CD14-positive monocyte (primary cell): Measurements from ENCODE around the gene IRAK3. TPM values are rescaled to one million over a fixed set of nuclear protein-coding genes. Genes with fewer than 3 reads are reported as not detected.
A peak's percentile ranks its signal among the peaks of the same experiment; 100 is the strongest.

ENCODE experiments used
- DNase-seq, 3 donors: peaks; one replicate each; pipeline ENCODE4 v3.0.0-alpha.2; 2011 to 2022
- H2AFZ ChIP-seq: 2 replicates; pipeline ENCODE4 v1.6.0; 2012; ENCODE audit warnings: mild to moderate bottlenecking, low read depth, low read length, inconsistent platforms; ENCODE audit not compliant: insufficient read depth, poor library complexity, severe bottlenecking
- H3K27ac ChIP-seq, 2 donors: 1 replicate in 1 of 2; 2 replicates in 1 of 2; pipeline ENCODE4 v1.5.1; 2012 to 2013; ENCODE audit warnings: low read length in 2 of 2, control low read depth in 1 of 2, inconsistent platforms in 1 of 2, low read depth in 1 of 2, mild to moderate bottlenecking in 1 of 2
- H3K27me3 ChIP-seq, 2 donors: one replicate each; pipeline versions ENCODE4 v1.6.0 to v1.6.1; 2011 to 2013; ENCODE audit warnings: low read length in 2 of 2; ENCODE audit not compliant: control insufficient read depth in 2 of 2, insufficient read depth in 2 of 2
- H3K36me3 ChIP-seq, 2 donors: replicated peaks in 1 of 2; 1 replicate in 1 of 2; 2 replicates in 1 of 2; pipeline versions ENCODE4 v1.5.1 to v1.6.1; 2012 to 2013; ENCODE audit warnings: low read length in 2 of 2, control low read depth in 1 of 2, inconsistent platforms in 1 of 2, mild to moderate bottlenecking in 1 of 2; ENCODE audit not compliant: insufficient read depth in 2 of 2, control insufficient read depth in 1 of 2
- H3K4me1 ChIP-seq, 2 donors: 1 replicate in 1 of 2; 2 replicates in 1 of 2; pipeline versions ENCODE4 v1.5.1 to v1.6.1; 2012 to 2013; ENCODE audit warnings: low read length in 2 of 2, control low read depth in 1 of 2, inconsistent platforms in 1 of 2, mild to moderate bottlenecking in 1 of 2, moderate library complexity in 1 of 2; ENCODE audit not compliant: insufficient read depth in 2 of 2, control insufficient read depth in 1 of 2
- H3K4me2 ChIP-seq: replicated peaks from 2 replicates; pipeline ENCODE3; 2012; ENCODE audit warnings: low read length, moderate library complexity, mild to moderate bottlenecking; ENCODE audit not compliant: poor library complexity, severe bottlenecking; ENCODE audit errors: extremely low read depth
- H3K4me3 ChIP-seq, 3 experiments: fragments of 200-600 bp in 1 of 3; sonication (generic) in 1 of 3; replicated peaks in 1 of 3; 1 replicate in 2 of 3; 2 replicates in 1 of 3; pipeline ENCODE4 v1.5.1; 2011 to 2013; ENCODE audit warnings: low read length in 3 of 3, mild to moderate bottlenecking in 3 of 3, control low read depth in 2 of 3, low read depth in 2 of 3, inconsistent platforms in 1 of 3, moderate library complexity in 1 of 3
- H3K79me2 ChIP-seq: 2 replicates; pipeline ENCODE4 v1.6.0; 2012; ENCODE audit warnings: mild to moderate bottlenecking, control low read depth, inconsistent platforms, low read length, moderate library complexity; ENCODE audit not compliant: insufficient read depth
- H3K9ac ChIP-seq: 2 replicates; pipeline ENCODE4 v1.6.0; 2017; ENCODE audit warnings: low read length, mild to moderate bottlenecking; ENCODE audit not compliant: insufficient read depth, poor library complexity, severe bottlenecking
- H3K9me3 ChIP-seq, 2 donors: replicated peaks in 1 of 2; 1 replicate in 1 of 2; 2 replicates in 1 of 2; pipeline versions ENCODE4 v1.5.1 to v1.6.1; 2012 to 2013; ENCODE audit warnings: low read length in 2 of 2, control low read depth in 1 of 2; ENCODE audit not compliant: control insufficient read depth in 1 of 2, insufficient read depth in 1 of 2
- H4K20me1 ChIP-seq: 2 replicates; pipeline ENCODE4 v1.6.0; 2012; ENCODE audit warnings: mild to moderate bottlenecking, low read length, control low read depth, moderate library complexity; ENCODE audit not compliant: insufficient read depth
- H3K27ac Mint-ChIP-seq, 7 donors: one replicate each; pipeline ENCODE4 v1.8.0; 2020; ENCODE audit warnings: mild to moderate bottlenecking in 7 of 7, mixed read lengths in 7 of 7, moderate library complexity in 6 of 7, inconsistent platforms in 2 of 7
- H3K27me3 Mint-ChIP-seq, 3 donors: one replicate each; pipeline ENCODE4 v1.8.0; 2021 to 2022; ENCODE audit warnings: low read depth in 3 of 3, mild to moderate bottlenecking in 3 of 3, mixed read lengths in 3 of 3, moderate library complexity in 3 of 3, inconsistent platforms in 1 of 3
- H3K36me3 Mint-ChIP-seq, 2 donors: one replicate each; pipeline ENCODE4 v1.8.0; 2020; ENCODE audit warnings: mixed read lengths in 2 of 2, inconsistent platforms in 1 of 2, mild to moderate bottlenecking in 1 of 2
- H3K4me1 Mint-ChIP-seq: one replicate; pipeline ENCODE4 v1.8.0; 2020; ENCODE audit warnings: mild to moderate bottlenecking, mixed read lengths
- H3K4me3 Mint-ChIP-seq, 2 donors: one replicate each; pipeline ENCODE4 v1.8.0; 2020; ENCODE audit warnings: mild to moderate bottlenecking in 2 of 2, mixed read lengths in 2 of 2, moderate library complexity in 1 of 2
- H3K9me3 Mint-ChIP-seq, 7 donors: one replicate each; pipeline ENCODE4 v1.8.0; 2020 to 2022; ENCODE audit warnings: mixed read lengths in 7 of 7, mild to moderate bottlenecking in 6 of 7, moderate library complexity in 6 of 7, inconsistent platforms in 2 of 7
- WGBS: methylation state at CpG from one replicate; pipeline ENCODE4 v1.1.5; 2013; ENCODE audit warnings: missing lambda C conversion rate; ENCODE audit not compliant: insufficient coverage; 5-methylcytosine and 5-hydroxymethylcytosine counted together
- intact Hi-C, 2 donors: fragments of 100-400 bp; cut with micrococcal nuclease; formaldehyde crosslinking; loops; one replicate each; pipeline versions ENCODE4 v1.15.0 to v1.15.1; 2023
- polyA plus RNA-seq, 3 donors: library from polyadenylated mRNA; depleted of rRNA in 1 of 3; unstranded in 2 of 3; stranded (reverse) in 1 of 3; fragments of 300-500 nt in 2 of 3; fragments of >200 nt in 1 of 3; fragmentation: Illumina TruSeq in 2 of 3; gene quantifications; 1 replicate in 2 of 3; 2 replicates in 1 of 3; pipeline ENCODE4 v1.2.3, GENCODE V29; 2012 to 2021
- TF ChIP-seq, protein P1 (sequence below): fragments of 200-600 bp; IDR thresholded peaks from one replicate; pipeline ENCODE4 v1.8.0; 2022; ENCODE audit warnings: antibody characterized with exemption, mild to moderate bottlenecking

IRAK3 gene
- polyA plus RNA-seq, 3 donors: 56.9 to 59.7 (median 58.0) TPM

GRCh38 chr12:66160704-66161103, 28.3 kb upstream of the IRAK3 start:
- Mint-ChIP-seq H3K27me3 (peaks cover 0 to 1% (median 0%) of the 10 kb centered on the region in 3 donors), H3K4me3 (no peak overlapping the region), H3K9me3 (peaks cover 9 to 22% (median 16%) of the 10 kb centered on the region in 7 donors), H3K4me1 (peaks cover 46% of the 10 kb centered on the region), H3K27ac (peak overlapping the region in 2 of 7 donors; percentile 11 to 54), H3K36me3 (peaks cover 51 to 59% of the 10 kb centered on the region in 2 donors)
- Histone ChIP-seq H3K36me3 (peaks cover 10 to 45% of the 10 kb centered on the region in 2 donors), H2AFZ (no peak overlapping the region), H3K4me2 (no peak overlapping the region), H3K9me3 (peaks cover 7 to 11% of the 10 kb centered on the region in 2 donors), H3K27ac (no peak overlapping the region), H3K9ac (no peak overlapping the region), H4K20me1 (peaks cover 72% of the 10 kb centered on the region), H3K79me2 (peaks cover 100% of the 10 kb centered on the region), H3K27me3 (no peaks in the 10 kb centered on the region), H3K4me1 (peaks cover 5 to 21% of the 10 kb centered on the region in 2 donors), H3K4me3 (no peak overlapping the region)
- TF ChIP-seq, protein P1, sequence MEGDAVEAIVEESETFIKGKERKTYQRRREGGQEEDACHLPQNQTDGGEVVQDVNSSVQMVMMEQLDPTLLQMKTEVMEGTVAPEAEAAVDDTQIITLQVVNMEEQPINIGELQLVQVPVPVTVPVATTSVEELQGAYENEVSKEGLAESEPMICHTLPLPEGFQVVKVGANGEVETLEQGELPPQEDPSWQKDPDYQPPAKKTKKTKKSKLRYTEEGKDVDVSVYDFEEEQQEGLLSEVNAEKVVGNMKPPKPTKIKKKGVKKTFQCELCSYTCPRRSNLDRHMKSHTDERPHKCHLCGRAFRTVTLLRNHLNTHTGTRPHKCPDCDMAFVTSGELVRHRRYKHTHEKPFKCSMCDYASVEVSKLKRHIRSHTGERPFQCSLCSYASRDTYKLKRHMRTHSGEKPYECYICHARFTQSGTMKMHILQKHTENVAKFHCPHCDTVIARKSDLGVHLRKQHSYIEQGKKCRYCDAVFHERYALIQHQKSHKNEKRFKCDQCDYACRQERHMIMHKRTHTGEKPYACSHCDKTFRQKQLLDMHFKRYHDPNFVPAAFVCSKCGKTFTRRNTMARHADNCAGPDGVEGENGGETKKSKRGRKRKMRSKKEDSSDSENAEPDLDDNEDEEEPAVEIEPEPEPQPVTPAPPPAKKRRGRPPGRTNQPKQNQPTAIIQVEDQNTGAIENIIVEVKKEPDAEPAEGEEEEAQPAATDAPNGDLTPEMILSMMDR: no peak
- 97% methylated on average over 24 of the region's 28 CpGs for WGBS
- intact Hi-C loops: loop anchor here in 1 of 2 donors (10.0 kb wide), 1 partner anchor 54 kb away; no protein-coding TSS in a partner anchor
- DNase-seq: no peak

GRCh38 chr12:66162701-66163100, 26.3 kb upstream of the IRAK3 start:
- WGBS: 100% methylated on average over 1 of the region's 2 CpGs
- H3K36me3 ChIP-seq: peaks cover 13 to 60% of the 10 kb centered on the region in 2 donors
- TF ChIP-seq, protein P1: no peak
- Mint-ChIP-seq H3K27me3 (peaks cover 0 to 1% (median 0%) of the 10 kb centered on the region in 3 donors), H3K36me3 (peaks cover 53 to 62% of the 10 kb centered on the region in 2 donors), H3K27ac (peak overlapping the region in 2 of 7 donors; percentile 74 to 76), H3K4me1 (peaks cover 48% of the 10 kb centered on the region), H3K4me3 (no peak overlapping the region), H3K9me3 (peaks cover 9 to 25% (median 18%) of the 10 kb centered on the region in 7 donors)
- peaks cover 100% of the 10 kb centered on the region for H3K79me2 ChIP-seq
- H2AFZ ChIP-seq: no peak overlapping the region
- H3K4me2 ChIP-seq: no peak overlapping the region
- intact Hi-C loops: loop anchor here in 1 of 2 donors (10.0 kb wide), 1 partner anchor 52 kb away; no protein-coding TSS in a partner anchor
- H3K9me3 ChIP-seq: peaks cover 7 to 11% of the 10 kb centered on the region in 2 donors
- peaks cover 52% of the 10 kb centered on the region for H4K20me1 ChIP-seq
- no peak overlapping the region for H3K9ac ChIP-seq
- H3K4me1 ChIP-seq: peaks cover 5 to 34% of the 10 kb centered on the region in 2 donors
- DNase-seq: no peak
- no peak overlapping the region for H3K4me3 ChIP-seq
- no peaks in the 10 kb centered on the region for H3K27me3 ChIP-seq
- peak overlapping the region in 1 of 2 donors; percentile 54 for H3K27ac ChIP-seq
